Heart left ventricle (tissue), 16 donors: ENCODE results near the gene C16orf46. TPM values are rescaled to one million over a fixed set of nuclear protein-coding genes. Genes with fewer than 3 reads are reported as not detected.
A peak's percentile ranks its signal among the peaks of the same experiment; 100 is the strongest.

Experiments used
- ATAC-seq, 4 donors: fragments of 200-7000 bp; cut with Tn5 transposase; one replicate each; pipeline ENCODE4 v1.9.1; 2020 to 2022; ENCODE audit warnings: moderate library complexity in 4 of 4, mild to moderate bottlenecking in 3 of 4, moderate number of reproducible peaks in 1 of 4
- DNase-seq, 5 donors: peaks; one replicate each; pipeline ENCODE4 v3.0.0-alpha.2; 2020
- H3K27ac ChIP-seq, 12 donors: fragments of 200-600 bp; sonication (generic) in 4 of 12; one replicate each; pipeline versions ENCODE4 v1.5.0 to v1.8.0; 2016 to 2022; ENCODE audit warnings: mild to moderate bottlenecking in 2 of 12
- H3K27me3 ChIP-seq, 9 donors: fragments of 200-600 bp; sonication (generic) in 2 of 9; one replicate each; pipeline versions ENCODE4 v1.5.1 to v1.8.0; 2016 to 2022; ENCODE audit warnings: mild to moderate bottlenecking in 3 of 9
- H3K36me3 ChIP-seq, 9 donors: fragments of 200-600 bp; sonication (generic) in 2 of 9; one replicate each; pipeline versions ENCODE4 v1.5.0 to v1.8.0; 2018 to 2022; ENCODE audit warnings: mild to moderate bottlenecking in 2 of 9
- H3K4me1 ChIP-seq, 12 donors: fragments of 200-600 bp; sonication (generic) in 4 of 12; one replicate each; pipeline versions ENCODE4 v1.5.0 to v1.8.0; 2016 to 2022; ENCODE audit warnings: mild to moderate bottlenecking in 3 of 12
- H3K4me3 ChIP-seq, 12 donors: fragments of 200-600 bp; sonication (generic) in 4 of 12; one replicate each; pipeline versions ENCODE4 v1.5.0 to v1.8.0; 2017 to 2022; ENCODE audit warnings: mild to moderate bottlenecking in 9 of 12, moderate library complexity in 4 of 12
- H3K9me3 ChIP-seq, 12 donors: fragments of 200-600 bp; sonication (generic) in 4 of 12; one replicate each; pipeline versions ENCODE4 v1.5.0 to v1.8.0; 2016 to 2022; ENCODE audit warnings: mild to moderate bottlenecking in 1 of 12
- POLR2A ChIP-seq, 2 donors: fragments of 450-650 bp; IDR thresholded peaks; one replicate each; pipeline ENCODE4 v1.6.1; 2017; ENCODE audit warnings: antibody characterized with exemption in 2 of 2, mild to moderate bottlenecking in 2 of 2, moderate library complexity in 2 of 2
- WGBS, 4 donors: extraction: QIAGEN DNeasy Blood & Tissue Kit in 2 of 4; methylation state at CpG; one replicate each; pipeline versions ENCODE4 v1.1.5 to v1.1.7; 2013 to 2018; 5-methylcytosine and 5-hydroxymethylcytosine counted together
- intact Hi-C, 10 donors: fragments of 100-400 bp; cut with DNase I; formaldehyde crosslinking; loops; one replicate each; pipeline versions ENCODE4 v1.11.1 to v1.14.2; 2022
- long read RNA-seq, 3 donors: library from polyadenylated mRNA; unstranded; transcript quantifications; one replicate each; pipeline ENCODE4 v2.0.0, GENCODE V29; 2020 to 2021
- polyA plus RNA-seq, 2 donors: library from polyadenylated mRNA; stranded (reverse); fragments of 200-250 nt; gene quantifications; one replicate each; pipeline ENCODE4 v1.2.3, GENCODE V29; 2013
- total RNA-seq, 9 donors: library from RNA; depleted of rRNA in 2 of 9; stranded (reverse); fragments of >200 nt in 2 of 9; fragmentation: NEBNext Ultra II Directional in 3 of 9; extraction: Animal tissue kit (Norgen Biotek cat#: 25700) in 3 of 9; gene quantifications; one replicate each; pipeline versions ENCODE4 v1.1.0 to v1.2.4, GENCODE V29; 2016 to 2023
- TF ChIP-seq, protein P1 (sequence below), 12 donors: fragments of 200-600 bp; sonication (generic) in 4 of 12; IDR thresholded peaks; one replicate each; pipeline versions ENCODE4 v1.5.0 to v1.8.0; 2018 to 2022; ENCODE audit warnings: antibody characterized with exemption in 12 of 12, mild to moderate bottlenecking in 5 of 12
- donor health status: ischemic (EF 13 %, LVEDD 7.1; RV severe dilation, severe dysfunction).
- donor health status: healthy with polysubstance abuse.
- donor health status: DM: no; HTN: yes; CAD: no.
- donor health status: DM: no; HTN: no; CAD: no.
- donor health status: ischemic (EF 25% LVEDD 6.9; RV normal size, moderate dysfunction).
- donor health status: ischemic (EF 25% LVEDD 5.7; RV mildly dilated, moderate dysfunction).
- donor health status: healthy.
- donor health status: DM: yes; HTN: yes; CAD: no.
- donor health status: ischemic (EF 35%, LVEDD 5.7; RV mildly dilated, moderate dysfunction).
- donor health status: nonischemic (EF 11% LVEDD 7.7; RV severe dilation, severe dysfunction).
- donor health status: DM: yes; HTN: yes; CAD: no.
- donor health status: PGD.
- donor health status: ischemic (EF 29% LVEDD 5.4; RV normal size, mild dysfunction).
- donor health status: nonischemic (EF 23%, LVEDD 6.1; RV moderate dilation, normal function).

Gene C16orf46, protein sequence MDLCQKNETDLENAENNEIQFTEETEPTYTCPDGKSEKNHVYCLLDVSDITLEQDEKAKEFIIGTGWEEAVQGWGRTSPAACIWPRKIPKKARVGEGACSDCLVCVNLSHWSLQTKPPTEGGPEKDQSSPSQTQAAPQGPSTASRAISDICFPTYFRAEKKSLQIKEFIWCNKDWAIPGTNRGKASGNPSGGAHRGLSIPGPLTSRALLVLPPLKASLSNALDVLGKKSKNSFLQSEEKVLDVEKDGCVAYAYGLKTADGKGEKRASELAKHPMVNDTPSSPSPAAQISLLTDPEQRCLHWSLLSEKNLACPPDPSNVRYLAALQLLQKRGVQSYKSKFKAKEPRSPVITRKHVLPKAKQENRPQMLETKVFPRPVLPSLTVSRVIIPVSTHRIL
- 1 to 10 TPM in 2 of 9 donors, under 1 TPM in 4, not detected in 3; 0.34 to 1.4 (median 0.63) TPM for total RNA-seq
- polyA plus RNA-seq, result 1 to 10 TPM; 1.0 to 1.7 TPM
- long read RNA-seq, donor 1, result 0 reads
- long read RNA-seq, donor 2, result 0 reads
- long read RNA-seq, donor 3, partial matches to known transcripts, result 0 of 1 reads
- long read RNA-seq, donor 3, other reads (novel, unspliced or antisense), result 1 of 1 reads

DNA sequence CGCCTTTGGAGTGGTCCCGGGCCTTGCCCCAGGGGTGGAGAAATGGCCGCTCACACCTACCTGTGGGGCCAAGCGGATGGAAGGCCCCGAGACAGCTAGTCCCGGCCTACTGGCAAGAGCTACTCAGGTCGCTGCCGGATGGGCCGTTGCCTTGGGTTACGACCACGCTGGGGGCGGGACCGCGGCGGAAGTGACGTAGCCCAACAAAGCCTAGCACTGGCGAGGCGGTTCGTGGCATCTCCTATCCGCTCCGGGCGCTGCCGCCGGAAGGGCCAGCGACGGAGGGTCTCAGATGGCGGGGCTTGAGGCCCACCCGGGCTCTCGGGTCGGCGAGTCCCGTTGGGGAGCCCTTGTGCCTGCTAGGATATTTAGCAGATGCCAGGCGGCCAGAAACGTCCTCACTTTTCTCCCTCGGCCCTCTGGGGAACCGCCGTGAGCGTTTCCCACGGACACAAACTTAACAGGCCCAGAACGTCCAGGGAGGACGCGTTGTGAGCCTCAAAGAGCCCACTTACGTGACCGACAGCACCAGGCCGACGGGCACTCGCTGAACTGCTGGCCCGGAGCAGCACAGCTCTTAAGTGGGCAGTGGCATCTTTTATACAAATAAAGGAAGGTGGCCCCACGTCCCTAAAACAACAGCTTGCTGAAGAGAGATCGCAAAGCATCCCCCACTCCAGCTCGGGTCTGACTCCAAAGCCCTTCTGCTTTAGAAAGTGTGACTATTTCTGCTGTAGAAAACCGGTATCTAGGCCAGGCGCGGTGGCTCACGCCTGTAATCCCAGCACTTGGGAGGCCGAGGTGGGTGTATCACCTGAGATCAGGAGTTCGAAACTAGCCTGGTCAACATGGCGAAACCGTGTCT is at the start of gene C16orf46:
Gene C16orf46, minus strand, starts transcription at position 163 of the 865 bp plus-strand sequence. CDS start 13,283 bp downstream, outside the sequence.
- TF ChIP-seq POLR2A (IDR thresholded peaks at IDR 0.05), result peak; percentile 16 to 88
- TF ChIP-seq, protein P1, sequence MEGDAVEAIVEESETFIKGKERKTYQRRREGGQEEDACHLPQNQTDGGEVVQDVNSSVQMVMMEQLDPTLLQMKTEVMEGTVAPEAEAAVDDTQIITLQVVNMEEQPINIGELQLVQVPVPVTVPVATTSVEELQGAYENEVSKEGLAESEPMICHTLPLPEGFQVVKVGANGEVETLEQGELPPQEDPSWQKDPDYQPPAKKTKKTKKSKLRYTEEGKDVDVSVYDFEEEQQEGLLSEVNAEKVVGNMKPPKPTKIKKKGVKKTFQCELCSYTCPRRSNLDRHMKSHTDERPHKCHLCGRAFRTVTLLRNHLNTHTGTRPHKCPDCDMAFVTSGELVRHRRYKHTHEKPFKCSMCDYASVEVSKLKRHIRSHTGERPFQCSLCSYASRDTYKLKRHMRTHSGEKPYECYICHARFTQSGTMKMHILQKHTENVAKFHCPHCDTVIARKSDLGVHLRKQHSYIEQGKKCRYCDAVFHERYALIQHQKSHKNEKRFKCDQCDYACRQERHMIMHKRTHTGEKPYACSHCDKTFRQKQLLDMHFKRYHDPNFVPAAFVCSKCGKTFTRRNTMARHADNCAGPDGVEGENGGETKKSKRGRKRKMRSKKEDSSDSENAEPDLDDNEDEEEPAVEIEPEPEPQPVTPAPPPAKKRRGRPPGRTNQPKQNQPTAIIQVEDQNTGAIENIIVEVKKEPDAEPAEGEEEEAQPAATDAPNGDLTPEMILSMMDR (IDR thresholded peaks at IDR 0.05), result no peak
- H3K27me3 ChIP-seq, result no peaks in the 10 kb centered on the region
- H3K4me1 ChIP-seq, result peaks cover 0 to 14% (median 6%) of the 10 kb centered on the region in 12 donors
- DNase-seq, result peak; percentile 97 to 99 (median 97)
- peak within 1 kb of the TSS; percentile 58 to 99 (median 97) for H3K27ac ChIP-seq
- H3K36me3 ChIP-seq, result no peaks in the 10 kb centered on the region
- peak; percentile 98 to 99 (median 99) for ATAC-seq
- peak within 1 kb of the TSS; percentile 63 to 90 (median 77) for H3K4me3 ChIP-seq
- intact Hi-C loops, result loop anchor here in 9 of 10 donors (1.0 to 5.0 kb wide), 6 partner anchors 19 to 71 kb away; partner anchors contain the start of genes ATMIN (in 7 of the 9), GCSH (in 3 of the 9), CENPN (in 1 of the 9) and CMC2 (in 1 of the 9)
- H3K9me3 ChIP-seq, result no peaks in the 10 kb centered on the region
- WGBS, 4 donors, result 12 to 39% (median 15%) methylated on average over 19 to 59 of the region's 59 CpGs

DNA sequence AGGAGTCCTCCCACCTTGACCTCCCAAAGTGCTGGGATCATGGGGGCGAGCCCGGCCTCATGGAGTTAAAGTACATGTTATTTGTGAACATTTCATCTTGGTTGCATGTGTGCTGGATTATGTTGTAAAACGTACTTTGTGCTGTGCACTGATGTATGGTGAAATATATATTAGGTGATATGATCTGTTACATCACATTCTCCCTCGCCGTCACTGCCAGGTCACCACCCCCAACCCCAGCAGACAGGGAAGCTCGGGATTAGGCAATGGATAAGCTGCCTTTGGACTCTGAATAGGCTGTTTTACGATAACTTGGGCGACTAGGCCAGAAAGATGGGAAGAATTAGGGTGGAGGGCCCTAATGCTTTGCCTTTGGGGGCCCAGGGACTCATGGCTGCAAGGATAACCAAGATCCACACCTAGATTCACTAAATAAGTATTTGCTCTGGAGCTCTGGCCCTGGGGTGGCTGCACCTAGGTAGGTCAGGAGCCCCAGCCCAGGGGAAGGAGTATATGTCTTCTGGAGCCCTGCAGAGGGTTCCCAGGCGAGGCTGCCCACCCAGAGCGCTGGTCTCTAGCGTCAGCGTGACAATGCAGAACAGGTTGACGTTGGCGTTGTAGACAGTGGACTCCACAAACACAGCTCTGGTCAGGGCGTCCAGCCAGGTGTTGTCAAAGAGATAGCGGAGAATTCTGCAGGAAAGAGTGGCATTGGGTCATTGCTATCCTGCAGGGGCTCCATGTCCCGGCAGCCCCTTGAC is 46.2 kb upstream of the C16orf46 start:
- Histone ChIP-seq H3K4me3 (no peak overlapping the region), H3K36me3 (peaks cover 0 to 10% (median 0%) of the 10 kb centered on the region in 9 donors), H3K27ac (no peak overlapping the region), H3K4me1 (no peaks in the 10 kb centered on the region), H3K9me3 (no peaks in the 10 kb centered on the region), H3K27me3 (no peaks in the 10 kb centered on the region)
- WGBS, 4 donors, result 83 to 90% (median 86%) methylated on average over 16 to 17 of the region's 17 CpGs
- intact Hi-C loops, result no loop called here
- no peak for DNase-seq
- ATAC-seq, result no peak
- TF ChIP-seq, protein P1 (IDR thresholded peaks at IDR 0.05), result no peak
- TF ChIP-seq POLR2A (IDR thresholded peaks at IDR 0.05), result no peak

DNA sequence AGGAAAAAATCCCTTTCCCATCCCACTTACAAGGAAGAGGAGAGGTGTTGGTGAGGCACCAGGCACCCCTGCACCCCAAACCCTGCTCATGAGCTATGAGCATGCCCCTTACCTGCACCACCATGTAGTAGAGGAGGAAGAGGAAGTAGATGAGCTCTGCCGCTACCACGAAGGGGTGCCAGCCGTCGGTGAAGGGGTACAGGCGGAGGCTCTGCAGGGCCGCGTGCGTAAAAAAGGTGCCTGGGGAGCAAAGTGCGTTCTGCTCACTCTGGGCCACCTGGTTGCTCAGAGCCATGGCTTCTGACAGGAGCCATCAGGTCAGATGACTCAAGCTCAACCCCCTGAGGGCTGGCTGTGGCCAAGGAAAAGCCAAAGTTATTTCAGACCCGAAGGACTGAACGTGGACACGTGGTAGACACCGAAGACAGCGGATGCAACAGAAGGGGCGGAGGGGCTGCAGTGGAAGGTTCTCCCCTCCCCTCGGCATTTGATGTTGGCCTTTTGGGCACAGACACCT is 44.5 kb upstream of the C16orf46 start:
- no peak overlapping the region for H3K27ac ChIP-seq
- H3K4me1 ChIP-seq, result no peaks in the 10 kb centered on the region
- ATAC-seq (no peak), DNase-seq (no peak)
- H3K27me3 ChIP-seq, result no peaks in the 10 kb centered on the region
- H3K36me3 ChIP-seq, result peaks cover 0 to 4% (median 0%) of the 10 kb centered on the region in 9 donors
- intact Hi-C loops, result no loop called here
- H3K9me3 ChIP-seq, result no peaks in the 10 kb centered on the region
- no peak overlapping the region for H3K4me3 ChIP-seq
- WGBS, 4 donors, result 85 to 90% (median 88%) methylated on average over 16 of the region's 16 CpGs
- TF ChIP-seq, protein P1 (IDR thresholded peaks at IDR 0.05), result no peak
- no peak for TF ChIP-seq POLR2A (IDR thresholded peaks at IDR 0.05)
